Measurements from ENCODE around the gene SLC25A3.

SLC25A3 gene

DNA sequence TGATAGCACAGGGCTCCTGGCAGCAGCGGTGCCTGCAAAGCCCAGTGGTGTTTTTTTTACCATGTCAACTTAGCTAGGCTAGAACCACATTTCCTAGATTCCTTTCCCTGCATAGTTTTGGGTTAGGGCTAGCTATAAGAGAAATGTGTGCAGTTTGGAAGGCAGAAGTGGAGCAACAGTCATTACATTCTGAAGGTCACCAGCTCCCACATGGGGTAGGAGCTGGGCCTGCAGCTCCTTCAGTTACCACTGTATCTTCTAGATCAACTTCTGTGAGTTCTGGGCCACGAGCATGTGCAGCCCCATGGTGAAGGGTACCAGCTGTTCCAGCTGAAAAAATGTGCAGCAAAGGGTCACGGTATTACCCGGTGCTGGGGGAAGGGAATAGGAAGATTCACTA, 2.3 kb upstream of the SLC25A3 start:
- Histone ChIP-seq H3K79me1 (replicated peaks; ENCODE audit: low read length, poor library complexity, severe bottlenecking) (no peaks in the 10 kb centered on the region), H3K9ac (ENCODE audit: low read length) (no peak overlapping the region), H3K36me3 (ENCODE audit: control insufficient read depth in 1 of 2, insufficient read depth in 2 of 2, low read depth in 1 of 2, low read length in 2 of 2) (peaks cover 0 to 9% of the 10 kb centered on the region in 2 experiments), H4K91ac (ENCODE audit: low read length) (no peak overlapping the region), H2BK15ac (ENCODE audit: low read depth, poor library complexity, severe bottlenecking) (no peak overlapping the region), H2AFZ (ENCODE audit: low read depth, low read length) (no peak overlapping the region), H3K4me3 (ENCODE audit: insufficient read depth in 1 of 2, low read depth in 1 of 2, low read length in 2 of 2) (no peak overlapping the region), H2AK5ac (ENCODE audit: low read length, severe bottlenecking) (no peak overlapping the region), H3K23ac (ENCODE audit: low read length in 2 of 2) (no peak overlapping the region), H3K27ac (ENCODE audit: low read length, poor library complexity, severe bottlenecking) (no peak overlapping the region), H3K14ac (ENCODE audit: low read length in 2 of 2) (no peak overlapping the region), H2BK12ac (ENCODE audit: low read length in 2 of 2) (no peak overlapping the region), H2BK120ac (ENCODE audit: low read depth, low read length) (no peak overlapping the region), H3K27me3 (ENCODE audit: control insufficient read depth in 1 of 2, insufficient read depth in 1 of 2, low read length in 2 of 2) (no peaks in the 10 kb centered on the region), H3K18ac (ENCODE audit: low read depth in 1 of 2, low read length in 2 of 2) (no peak overlapping the region), H3K9me3 (ENCODE audit: control insufficient read depth, low read length) (no peaks in the 10 kb centered on the region), H3K4me2 (ENCODE audit: low read length, poor library complexity, severe bottlenecking) (no peak overlapping the region), H3K4me1 (ENCODE audit: control insufficient read depth, insufficient read depth, low read depth, low read length) (peaks cover 1% of the 10 kb centered on the region), H2BK5ac (ENCODE audit: low read depth, low read length, poor library complexity, severe bottlenecking) (no peak overlapping the region), H4K8ac (ENCODE audit: low read length) (peak overlapping the region; percentile 9), H3K4ac (ENCODE audit: low read depth in 1 of 2, low read length in 2 of 2) (no peak overlapping the region)
- 91% methylated on average over 1 of the region's 4 CpGs for WGBS
- DNase-seq, result peak; percentile 24

DNA sequence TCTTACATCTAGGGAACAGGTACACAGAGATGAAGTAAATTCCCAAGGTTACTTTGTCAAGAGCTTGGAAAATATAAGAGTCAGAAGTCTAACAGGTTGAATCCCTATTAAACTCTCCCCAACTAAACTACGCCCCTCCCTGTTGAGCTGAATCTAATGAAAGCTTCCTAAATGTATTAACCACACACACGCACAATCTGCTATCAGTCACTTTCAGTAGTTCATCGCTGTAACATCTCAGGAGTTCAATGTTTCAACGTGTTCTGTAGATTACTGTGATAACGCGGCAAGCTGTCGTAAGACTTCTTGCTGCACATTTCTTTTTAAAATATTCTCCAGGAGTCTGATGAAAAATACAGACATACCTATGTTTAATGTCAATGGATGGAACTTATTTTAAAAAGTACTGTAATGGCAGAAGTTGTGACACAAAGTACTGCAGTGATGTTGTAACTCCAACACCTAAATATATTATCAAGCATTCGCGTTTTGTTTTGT, 612 bp upstream of the SLC25A3 start:
- peak overlapping the region; percentile 52 for H4K8ac ChIP-seq (ENCODE audit: low read length)
- H3K27ac ChIP-seq (ENCODE audit: low read length, poor library complexity, severe bottlenecking), result no peak overlapping the region
- peaks cover 8 to 26% of the 10 kb centered on the region in 2 experiments for H3K36me3 ChIP-seq (ENCODE audit: control insufficient read depth in 1 of 2, insufficient read depth in 2 of 2, low read depth in 1 of 2, low read length in 2 of 2)
- H2BK12ac ChIP-seq (ENCODE audit: low read length in 2 of 2), result no peak overlapping the region
- peak overlapping the region in 1 of 2 experiments; percentile 94 for H3K4me3 ChIP-seq (ENCODE audit: insufficient read depth in 1 of 2, low read depth in 1 of 2, low read length in 2 of 2)
- no peak overlapping the region for H3K23ac ChIP-seq (ENCODE audit: low read length in 2 of 2)
- no peaks in the 10 kb centered on the region for H3K9me3 ChIP-seq (ENCODE audit: control insufficient read depth, low read length)
- no peak overlapping the region for H2AFZ ChIP-seq (ENCODE audit: low read depth, low read length)
- no peak overlapping the region for H3K14ac ChIP-seq (ENCODE audit: low read length in 2 of 2)
- H2BK5ac ChIP-seq (ENCODE audit: low read depth, low read length, poor library complexity, severe bottlenecking), result no peak overlapping the region
- H2BK120ac ChIP-seq (ENCODE audit: low read depth, low read length), result no peak overlapping the region
- no peaks in the 10 kb centered on the region for H3K79me1 ChIP-seq (replicated peaks; ENCODE audit: low read length, poor library complexity, severe bottlenecking)
- no peak overlapping the region for H4K91ac ChIP-seq (ENCODE audit: low read length)
- DNase-seq, result no peak
- no peak overlapping the region for H2AK5ac ChIP-seq (ENCODE audit: low read length, severe bottlenecking)
- peak overlapping the region; percentile 64 for H3K4me2 ChIP-seq (ENCODE audit: low read length, poor library complexity, severe bottlenecking)
- H3K4ac ChIP-seq (ENCODE audit: low read depth in 1 of 2, low read length in 2 of 2), result no peak overlapping the region
- no peak overlapping the region for H3K18ac ChIP-seq (ENCODE audit: low read depth in 1 of 2, low read length in 2 of 2)
- H3K9ac ChIP-seq (ENCODE audit: low read length), result peak overlapping the region; percentile 99
- no peaks in the 10 kb centered on the region for H3K27me3 ChIP-seq (ENCODE audit: control insufficient read depth in 1 of 2, insufficient read depth in 1 of 2, low read length in 2 of 2)
- H3K4me1 ChIP-seq (ENCODE audit: control insufficient read depth, insufficient read depth, low read depth, low read length), result peaks cover 4% of the 10 kb centered on the region
- no peak overlapping the region for H2BK15ac ChIP-seq (ENCODE audit: low read depth, poor library complexity, severe bottlenecking)
- WGBS, result 90% methylated on average over 6 of the region's 9 CpGs

DNA sequence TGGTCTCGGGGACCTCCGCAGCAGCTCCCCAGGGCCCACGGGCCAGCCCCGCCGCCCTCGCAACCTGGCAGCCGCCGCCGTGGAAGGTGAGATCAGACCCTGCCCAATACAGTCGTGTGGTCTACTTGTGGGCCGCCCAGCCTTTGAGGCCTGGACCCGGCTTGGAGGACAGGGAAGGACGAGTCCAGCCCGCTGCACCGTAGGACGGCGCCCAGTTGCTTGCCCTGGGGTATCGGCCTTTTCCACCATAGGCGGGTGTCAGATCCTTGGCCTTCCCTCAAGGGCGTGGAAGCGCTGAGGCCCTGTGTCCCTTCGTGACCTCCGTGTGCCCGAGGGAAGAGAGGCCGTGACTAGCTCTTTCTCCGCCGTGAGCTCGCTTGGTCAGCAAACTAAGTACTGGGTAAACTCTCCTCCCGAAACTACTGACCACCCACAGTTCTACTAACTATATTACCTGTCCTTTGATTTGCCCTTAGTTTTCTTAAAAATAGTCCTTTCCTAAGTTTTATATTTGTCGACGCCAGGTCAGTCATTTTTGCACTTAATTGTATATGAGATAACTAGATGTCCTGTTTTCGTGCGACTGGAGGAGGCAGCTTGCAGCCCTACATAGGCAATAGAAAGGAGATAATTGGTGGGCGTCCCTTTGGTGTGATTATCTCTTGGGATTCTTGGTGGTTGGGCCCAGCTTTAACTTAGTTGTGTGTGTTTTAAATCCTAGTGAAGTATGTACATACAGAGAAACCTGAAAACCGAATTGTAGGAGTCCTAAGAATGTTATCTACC, 757 bp downstream of the SLC25A3 start:
- H2BK15ac ChIP-seq (ENCODE audit: low read depth, poor library complexity, severe bottlenecking), result peak overlapping the region; percentile 70
- peak overlapping the region; percentile 59 for H3K4me2 ChIP-seq (ENCODE audit: low read length, poor library complexity, severe bottlenecking)
- peak overlapping the region; percentile 87 for H2BK5ac ChIP-seq (ENCODE audit: low read depth, low read length, poor library complexity, severe bottlenecking)
- H4K91ac ChIP-seq (ENCODE audit: low read length), result peak overlapping the region; percentile 99
- peak overlapping the region; percentile 82 for H3K27ac ChIP-seq (ENCODE audit: low read length, poor library complexity, severe bottlenecking)
- H3K9me3 ChIP-seq (ENCODE audit: control insufficient read depth, low read length), result no peaks in the 10 kb centered on the region
- peak overlapping the region; percentile 86 for H2AK5ac ChIP-seq (ENCODE audit: low read length, severe bottlenecking)
- H3K23ac ChIP-seq (ENCODE audit: low read length in 2 of 2), result peak overlapping the region in 1 of 2 experiments; percentile 96
- under 1% methylated on average over 35 of the region's 35 CpGs for WGBS
- H3K79me1 ChIP-seq (replicated peaks; ENCODE audit: low read length, poor library complexity, severe bottlenecking), result no peaks in the 10 kb centered on the region
- peak overlapping the region; percentile 71 to 77 for H2BK12ac ChIP-seq (ENCODE audit: low read length in 2 of 2)
- peak; percentile 42 for DNase-seq
- H3K36me3 ChIP-seq (ENCODE audit: control insufficient read depth in 1 of 2, insufficient read depth in 2 of 2, low read depth in 1 of 2, low read length in 2 of 2), result peaks cover 17 to 36% of the 10 kb centered on the region in 2 experiments
- H3K9ac ChIP-seq (ENCODE audit: low read length), result peak overlapping the region; percentile 99
- peak overlapping the region; percentile 87 for H2BK120ac ChIP-seq (ENCODE audit: low read depth, low read length)
- H3K4ac ChIP-seq (ENCODE audit: low read depth in 1 of 2, low read length in 2 of 2), result peak overlapping the region; percentile 99
- peak overlapping the region; percentile 97 to 99 for H3K18ac ChIP-seq (ENCODE audit: low read depth in 1 of 2, low read length in 2 of 2)
- H2AFZ ChIP-seq (ENCODE audit: low read depth, low read length), result peak overlapping the region; percentile 18
- H3K4me3 ChIP-seq (ENCODE audit: insufficient read depth in 1 of 2, low read depth in 1 of 2, low read length in 2 of 2), result peak overlapping the region; percentile 94 to 99
- H3K4me1 ChIP-seq (ENCODE audit: control insufficient read depth, insufficient read depth, low read depth, low read length), result peaks cover 4% of the 10 kb centered on the region
- no peaks in the 10 kb centered on the region for H3K27me3 ChIP-seq (ENCODE audit: control insufficient read depth in 1 of 2, insufficient read depth in 1 of 2, low read length in 2 of 2)
- peak overlapping the region; percentile 99 to 100 for H3K14ac ChIP-seq (ENCODE audit: low read length in 2 of 2)
- peak overlapping the region; percentile 92 for H4K8ac ChIP-seq (ENCODE audit: low read length)

- H4K91ac ChIP-seq (ENCODE audit: low read length), result no peak overlapping the region
- peak overlapping the region; percentile 42 to 94 for H3K4me3 ChIP-seq (ENCODE audit: insufficient read depth in 1 of 2, low read depth in 1 of 2, low read length in 2 of 2)
- no peak overlapping the region for H2BK12ac ChIP-seq (ENCODE audit: low read length in 2 of 2)
- peak overlapping the region; percentile 99 for H3K9ac ChIP-seq (ENCODE audit: low read length)
- DNase-seq, result peak; percentile 78
- peak overlapping the region; percentile 86 for H3K4me2 ChIP-seq (ENCODE audit: low read length, poor library complexity, severe bottlenecking)
- no peak overlapping the region for H3K18ac ChIP-seq (ENCODE audit: low read depth in 1 of 2, low read length in 2 of 2)
- H2BK15ac ChIP-seq (ENCODE audit: low read depth, poor library complexity, severe bottlenecking), result no peak overlapping the region
- H3K27ac ChIP-seq (ENCODE audit: low read length, poor library complexity, severe bottlenecking), result peak overlapping the region; percentile 69
- H3K79me1 ChIP-seq (replicated peaks; ENCODE audit: low read length, poor library complexity, severe bottlenecking), result no peaks in the 10 kb centered on the region
- peaks cover 23 to 48% of the 10 kb centered on the region in 2 experiments for H3K36me3 ChIP-seq (ENCODE audit: control insufficient read depth in 1 of 2, insufficient read depth in 2 of 2, low read depth in 1 of 2, low read length in 2 of 2)
- H2BK5ac ChIP-seq (ENCODE audit: low read depth, low read length, poor library complexity, severe bottlenecking), result peak overlapping the region; percentile 79
- peaks cover 4% of the 10 kb centered on the region for H3K4me1 ChIP-seq (ENCODE audit: control insufficient read depth, insufficient read depth, low read depth, low read length)
- 88% methylated on average over 2 of the region's 3 CpGs for WGBS
- no peaks in the 10 kb centered on the region for H3K9me3 ChIP-seq (ENCODE audit: control insufficient read depth, low read length)
- no peak overlapping the region for H2BK120ac ChIP-seq (ENCODE audit: low read depth, low read length)
- H3K14ac ChIP-seq (ENCODE audit: low read length in 2 of 2), result no peak overlapping the region
- H2AFZ ChIP-seq (ENCODE audit: low read depth, low read length), result no peak overlapping the region
- no peak overlapping the region for H2AK5ac ChIP-seq (ENCODE audit: low read length, severe bottlenecking)
- H3K23ac ChIP-seq (ENCODE audit: low read length in 2 of 2), result no peak overlapping the region
- H3K27me3 ChIP-seq (ENCODE audit: control insufficient read depth in 1 of 2, insufficient read depth in 1 of 2, low read length in 2 of 2), result no peaks in the 10 kb centered on the region
- no peak overlapping the region for H4K8ac ChIP-seq (ENCODE audit: low read length)
- no peak overlapping the region for H3K4ac ChIP-seq (ENCODE audit: low read depth in 1 of 2, low read length in 2 of 2)
Measured at GRCh38 chr12:98595243-98595988, 1.9 kb downstream of the SLC25A3 start.
